Liver (tissue), 9 donors: ENCODE data around the gene CRADD. TPM values are rescaled to one million over a fixed set of nuclear protein-coding genes. Genes with fewer than 3 reads are reported as not detected.

Source experiments
- DNase-seq: peaks from one replicate; pipeline ENCODE4 v3.0.0-alpha.2; 2017; ENCODE audit warnings: low spot score
- H3K27ac ChIP-seq, 2 donors: one replicate each; pipeline ENCODE4 v1.7.0; 2013; ENCODE audit warnings: inconsistent platforms in 2 of 2, low read length in 2 of 2, control low read depth in 1 of 2, low read depth in 1 of 2, mild to moderate bottlenecking in 1 of 2
- H3K27me3 ChIP-seq, 4 donors: one replicate each; pipeline versions ENCODE4 v1.6.1 to v1.7.0; 2013; ENCODE audit warnings: low read length in 3 of 4, inconsistent platforms in 1 of 4, mild to moderate bottlenecking in 1 of 4, moderate library complexity in 1 of 4; ENCODE audit not compliant: control insufficient read depth in 4 of 4, insufficient read depth in 4 of 4
- H3K36me3 ChIP-seq, 4 donors: one replicate each; pipeline versions ENCODE4 v1.6.1 to v1.7.0; 2013; ENCODE audit warnings: low read length in 3 of 4, mild to moderate bottlenecking in 3 of 4, low read depth in 1 of 4, moderate library complexity in 1 of 4; ENCODE audit not compliant: control insufficient read depth in 4 of 4, insufficient read depth in 3 of 4
- H3K4me1 ChIP-seq, 4 donors: one replicate each; pipeline versions ENCODE4 v1.6.1 to v1.7.0; 2013; ENCODE audit warnings: low read length in 3 of 4, mild to moderate bottlenecking in 3 of 4, moderate library complexity in 1 of 4; ENCODE audit not compliant: control insufficient read depth in 4 of 4, insufficient read depth in 4 of 4
- H3K4me3 ChIP-seq, 3 donors: one replicate each; pipeline versions ENCODE4 v1.6.1 to v1.7.0; 2013; ENCODE audit warnings: low read length in 3 of 3, control low read depth in 1 of 3, low read depth in 1 of 3, mild to moderate bottlenecking in 1 of 3
- H3K9ac ChIP-seq, 2 donors: one replicate each; pipeline ENCODE4 v1.7.0; 2013; ENCODE audit warnings: low read length in 2 of 2, mild to moderate bottlenecking in 2 of 2, moderate library complexity in 2 of 2, control low read depth in 1 of 2, low read depth in 1 of 2
- H3K9me3 ChIP-seq, 4 donors: one replicate each; pipeline versions ENCODE4 v1.6.1 to v1.7.0; 2013; ENCODE audit warnings: low read length in 3 of 4; ENCODE audit not compliant: control insufficient read depth in 4 of 4
- ATF3 ChIP-seq: IDR thresholded peaks from 2 replicates; pipeline ENCODE4 v1.6.1; 2016; ENCODE audit warnings: antibody characterized with exemption
- EGR1 ChIP-seq, 2 donors: IDR thresholded peaks; 2 replicates each; pipeline ENCODE4 v1.6.1; 2016 to 2018; ENCODE audit warnings: antibody characterized with exemption in 2 of 2, low read depth in 2 of 2
- FOXA1 ChIP-seq: IDR thresholded peaks from 2 replicates; pipeline ENCODE4 v1.6.1; 2016; ENCODE audit warnings: antibody characterized with exemption
- FOXA2 ChIP-seq: IDR thresholded peaks from 2 replicates; pipeline ENCODE4 v1.6.1; 2016; ENCODE audit warnings: antibody characterized with exemption
- HNF4A ChIP-seq, 2 donors: conservative IDR thresholded peaks; 2 replicates each; pipeline ENCODE4 v1.6.1; 2016; ENCODE audit warnings: antibody characterized with exemption in 2 of 2, mild to moderate bottlenecking in 2 of 2
- HNF4G ChIP-seq: IDR thresholded peaks from 2 replicates; pipeline ENCODE4 v1.6.1; 2016; ENCODE audit warnings: antibody characterized with exemption
- JUND ChIP-seq, 2 donors: IDR thresholded peaks; 2 replicates each; pipeline ENCODE4 v1.6.1; 2016; ENCODE audit warnings: antibody characterized with exemption in 2 of 2
- MAX ChIP-seq: IDR thresholded peaks from 2 replicates; pipeline ENCODE4 v1.6.1; 2016; ENCODE audit warnings: antibody characterized with exemption
- RAD21 ChIP-seq, 2 donors: IDR thresholded peaks; 2 replicates each; pipeline ENCODE4 v1.6.1; 2016; ENCODE audit warnings: antibody characterized with exemption in 2 of 2, mild to moderate bottlenecking in 2 of 2
- REST ChIP-seq: IDR thresholded peaks from 2 replicates; pipeline ENCODE4 v1.6.1; 2016; ENCODE audit warnings: antibody characterized with exemption, mild to moderate bottlenecking
- RXRA ChIP-seq, 2 donors: IDR thresholded peaks; 2 replicates each; pipeline ENCODE4 v1.6.1; 2017 to 2018; ENCODE audit warnings: antibody characterized with exemption in 2 of 2, mild to moderate bottlenecking in 1 of 2
- SP1 ChIP-seq: IDR thresholded peaks from 2 replicates; pipeline ENCODE4 v1.6.1; 2018; ENCODE audit warnings: antibody characterized with exemption, mild to moderate bottlenecking
- TAF1 ChIP-seq: conservative IDR thresholded peaks from 2 replicates; pipeline ENCODE4 v1.6.1; 2016; ENCODE audit warnings: antibody characterized with exemption, mild to moderate bottlenecking
- YY1 ChIP-seq: IDR thresholded peaks from 2 replicates; pipeline ENCODE4 v1.6.1; 2016; ENCODE audit warnings: antibody characterized with exemption, mild to moderate bottlenecking
- ZBTB33 ChIP-seq: IDR thresholded peaks from 2 replicates; pipeline ENCODE4 v1.6.1; 2016; ENCODE audit warnings: antibody characterized with exemption
- WGBS: extraction: QIAGEN DNeasy Blood & Tissue Kit; methylation state at CpG from one replicate; pipeline ENCODE4 v1.1.7; 2013; 5-methylcytosine and 5-hydroxymethylcytosine counted together
- polyA plus RNA-seq, 2 donors: library from polyadenylated mRNA; stranded (reverse) in 1 of 2; unstranded in 1 of 2; fragments of 200-250 nt in 1 of 2; fragments of >200 nt in 1 of 2; fragmentation: Nextera tagmentation in 1 of 2; extraction: Ambion mirVana in 1 of 2; gene quantifications; one replicate each; pipeline versions ENCODE4 v1.2.1 to v1.2.3, GENCODE V29; 2013 to 2015
- total RNA-seq, 2 donors: library from RNA; depleted of rRNA; stranded (reverse); fragments of >200 nt; gene quantifications; one replicate each; pipeline ENCODE4 v1.2.3, GENCODE V29; 2014
- donor health status: healthy.
- donor health status: healthy.
- donor health status: healthy.
- donor health status: healthy.
- donor health status: healthy.

Gene CRADD
- total and polyA plus RNA-seq, 4 donors, result 19.4 to 48.9 (median 29.6) TPM

- TF ChIP-seq FOXA2 (no peak), JUND (IDR thresholded peaks at IDR 0.05) (no peak), RAD21 (IDR thresholded peaks at IDR 0.05) (no peak), HNF4G (no peak), ATF3 (no peak), REST (no peak), EGR1 (IDR thresholded peaks at IDR 0.05; ENCODE audit: low read depth in 2 of 2) (no peak), MAX (no peak), YY1 (no peak), ZBTB33 (no peak)
- H3K9me3 ChIP-seq, result no peaks in the 10 kb centered on the region
- DNase-seq, result no peak
- no peak overlapping the region for H3K4me3 ChIP-seq
- H3K9ac ChIP-seq, result no peak overlapping the region
- H3K36me3 ChIP-seq, result peaks cover 0 to 3% (median 0%) of the 10 kb centered on the region in 4 donors
- H3K27ac ChIP-seq, result no peak overlapping the region
- peaks cover 0 to 21% (median 17%) of the 10 kb centered on the region in 4 donors for H3K4me1 ChIP-seq
- 77% methylated on average over 5 of the region's 5 CpGs for WGBS
- H3K27me3 ChIP-seq, result no peaks in the 10 kb centered on the region
Observed at GRCh38 chr12:93682846-93683261, 5.7 kb downstream of the CRADD start.

- Histone ChIP-seq H3K4me3 (no peak overlapping the region), H3K36me3 (peaks cover 0 to 3% (median 0%) of the 10 kb centered on the region in 4 donors), H3K4me1 (peaks cover 0 to 16% (median 13%) of the 10 kb centered on the region in 4 donors), H3K9me3 (no peaks in the 10 kb centered on the region), H3K27ac (no peak overlapping the region), H3K9ac (no peak overlapping the region), H3K27me3 (no peaks in the 10 kb centered on the region)
- no peak for TF ChIP-seq FOXA1
- TF ChIP-seq MAX, result no peak
- no peak for TF ChIP-seq HNF4G
- TF ChIP-seq REST, result no peak
- no peak for TF ChIP-seq RXRA (IDR thresholded peaks at IDR 0.05)
- TF ChIP-seq TAF1, result no peak
- no peak for TF ChIP-seq HNF4A (conservative IDR thresholded peaks at IDR 0.05)
- TF ChIP-seq EGR1 (IDR thresholded peaks at IDR 0.05; ENCODE audit: low read depth in 2 of 2), result no peak
- no peak for TF ChIP-seq RAD21 (IDR thresholded peaks at IDR 0.05)
- TF ChIP-seq ATF3, result no peak
- no peak for TF ChIP-seq SP1
- no peak for TF ChIP-seq JUND (IDR thresholded peaks at IDR 0.05)
- no peak for DNase-seq
- WGBS, result 97% methylated on average over 5 of the region's 5 CpGs
Observed at GRCh38 chr12:93683410-93683809, 6.2 kb downstream of the CRADD start.
